Kidney glomerular epithelial cell (primary cell): ENCODE data around the gene ITGB4.

Experiments
- DNase-seq: peaks from one replicate; lab custom pipeline; 2025; lab: John Stamatoyannopoulos, UW

The ITGB4 gene

DNA sequence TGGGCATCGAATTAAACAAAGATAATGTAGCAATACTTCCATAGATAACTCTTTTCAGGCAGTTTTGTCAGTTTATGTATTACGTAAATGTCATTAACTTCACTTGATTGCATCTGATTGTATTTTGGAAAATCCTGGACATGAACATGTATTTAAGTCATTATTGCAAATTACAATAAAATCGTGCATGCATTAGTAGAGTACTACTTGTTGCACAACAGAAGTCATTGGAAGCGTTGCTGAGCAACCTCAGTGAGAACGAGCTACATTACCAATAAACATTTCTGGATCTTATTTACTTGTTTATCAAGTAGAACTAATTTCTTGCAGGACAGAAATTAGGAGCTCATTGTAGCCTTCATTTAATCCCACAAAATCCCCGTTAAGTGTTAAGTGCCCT, 70.0 kb downstream of the ITGB4 start:
- DNase-seq = no peak

DNA sequence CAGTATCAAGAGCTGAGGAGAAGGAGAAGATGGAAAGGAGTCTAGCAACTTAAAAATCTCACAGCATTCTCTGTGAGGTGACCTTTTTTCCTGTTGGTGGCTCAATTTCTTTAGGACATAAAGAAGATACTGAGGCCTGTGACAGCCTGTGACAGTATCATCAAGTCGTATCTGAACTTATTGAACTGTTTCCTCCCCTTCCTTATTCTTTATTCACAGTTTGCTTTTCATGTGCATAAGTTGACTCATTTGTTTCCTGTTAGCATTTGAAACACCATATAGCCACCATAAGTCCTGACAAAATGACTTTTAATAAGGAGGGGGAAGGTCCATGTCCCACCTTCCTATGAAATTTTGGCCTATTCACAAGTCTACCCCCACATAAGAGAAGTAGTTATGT, 72.2 kb downstream of the ITGB4 start:
- DNase-seq = no peak

DNA sequence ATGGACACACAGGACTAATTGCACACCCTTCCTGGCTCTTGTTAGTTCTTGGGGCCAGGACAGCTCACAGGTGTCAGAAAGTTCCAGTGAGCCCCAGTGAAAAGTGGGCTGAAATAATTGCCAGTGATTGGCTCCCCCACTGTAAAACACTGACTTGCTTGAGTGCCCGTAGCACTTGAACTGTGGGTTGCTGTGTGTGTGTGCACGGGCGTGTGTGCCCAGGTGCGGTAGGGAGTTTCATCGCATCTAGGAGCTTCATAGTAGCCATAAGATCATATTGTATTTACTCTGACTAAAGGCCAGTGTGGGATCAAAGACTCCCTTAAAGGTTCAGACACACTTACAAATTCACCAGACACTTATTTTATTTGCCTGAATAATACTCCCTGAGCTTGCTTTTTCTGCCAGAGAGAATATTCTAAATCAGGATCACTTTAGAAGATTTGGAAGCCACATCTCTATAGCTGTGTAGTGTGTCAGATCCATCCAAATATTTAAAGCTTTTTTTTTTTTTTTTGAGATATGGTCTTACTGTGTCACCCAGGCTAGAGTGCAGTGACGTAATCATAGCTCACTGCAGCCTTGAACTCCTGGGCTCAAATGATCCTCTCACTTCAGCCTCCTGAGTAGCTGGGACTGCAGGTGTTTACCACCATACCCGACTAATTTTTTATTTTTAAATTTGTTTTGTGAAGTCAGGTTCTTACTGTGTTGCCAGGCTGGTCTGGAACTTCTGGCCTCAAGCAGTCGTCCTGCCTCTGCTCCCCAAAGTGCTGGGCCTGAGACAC, 74.8 kb downstream of the ITGB4 start:
- DNase-seq = no peak

DNA sequence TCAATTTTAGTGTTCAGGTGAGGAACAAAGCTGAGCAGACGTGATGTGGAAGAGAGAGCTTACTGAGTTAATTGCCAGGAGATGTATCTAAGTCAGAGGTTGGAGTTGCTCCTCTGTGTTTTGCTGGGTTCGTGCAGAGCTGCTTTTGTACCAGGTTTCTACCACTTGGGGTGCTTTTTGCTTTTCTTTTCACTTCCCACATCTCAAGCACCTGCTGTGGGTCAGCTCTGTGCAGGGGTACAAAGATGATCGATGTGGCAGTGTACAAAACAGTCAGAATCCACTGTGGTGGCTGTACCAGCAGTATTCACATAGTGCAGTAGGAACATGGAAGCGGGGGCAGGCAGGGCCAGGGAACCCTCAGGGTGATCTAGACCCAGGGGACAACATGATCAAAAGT, 78.1 kb downstream of the ITGB4 start:
- no peak for DNase-seq

DNA sequence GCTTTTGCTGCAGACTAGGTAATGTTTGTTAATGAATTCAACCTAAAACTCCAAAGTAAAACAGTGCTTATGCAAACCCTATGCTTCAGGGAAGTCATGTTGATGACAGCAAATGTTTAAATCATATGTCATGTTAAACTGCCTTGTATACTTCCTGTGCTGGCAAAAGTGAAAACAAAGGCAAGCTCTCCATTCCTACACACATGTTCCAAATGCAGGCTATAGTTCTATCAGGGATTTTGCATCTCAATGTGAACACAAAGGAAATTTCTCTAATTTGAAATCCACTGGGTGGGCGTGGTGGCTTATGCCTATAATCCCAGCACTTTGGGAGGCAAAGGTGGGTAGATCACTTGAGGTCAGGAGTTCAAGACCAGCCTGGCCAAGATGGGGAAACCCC, 82.6 kb downstream of the ITGB4 start:
- DNase-seq = no peak

DNA sequence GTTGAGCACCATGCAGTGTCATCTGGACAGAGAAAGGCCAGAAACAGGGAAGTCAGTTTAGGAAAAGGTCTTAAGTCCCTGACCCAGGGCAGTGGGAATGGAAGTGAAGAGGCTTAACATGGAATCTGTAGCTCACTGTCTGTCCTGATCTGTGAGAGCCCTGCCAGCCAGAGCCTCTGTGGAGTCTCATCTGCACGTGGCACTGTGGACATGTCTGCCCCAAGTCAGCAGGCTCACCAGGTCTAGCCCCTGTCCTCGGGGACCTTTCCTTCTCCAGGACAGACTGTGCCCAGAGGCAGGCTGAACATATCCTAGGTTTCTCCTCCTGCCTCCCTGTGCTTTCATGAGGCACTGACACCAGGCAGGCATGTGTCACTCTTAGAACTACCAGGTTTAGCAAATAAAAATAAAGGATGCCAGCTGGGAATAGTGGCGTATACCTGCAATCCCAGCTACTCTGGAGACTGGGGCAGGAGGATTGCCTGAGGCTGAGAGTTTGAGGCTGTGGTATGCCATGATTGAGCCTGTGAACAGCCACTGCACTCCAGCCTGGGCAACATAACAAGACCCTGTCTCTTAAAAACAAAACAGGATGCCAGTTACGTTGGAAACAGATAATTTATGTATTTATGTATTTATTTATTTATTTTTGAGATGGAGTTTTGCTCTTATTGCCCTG, 85.7 kb downstream of the ITGB4 start:
- no peak for DNase-seq
